Colonic mucosa (tissue), 4 donors: ENCODE measurements around the gene EID3. TPM values are rescaled to one million over a fixed set of nuclear protein-coding genes. Genes with fewer than 3 reads are reported as not detected.

Experiments
- DNase-seq: peaks from one replicate; pipeline ENCODE4 v3.0.0-alpha.2; 2020
- H3K27ac ChIP-seq: fragments of 200-600 bp; one replicate; pipeline ENCODE4 v1.8.0; 2021
- H3K27me3 ChIP-seq: fragments of 200-600 bp; one replicate; pipeline ENCODE4 v1.8.0; 2021
- H3K36me3 ChIP-seq: fragments of 200-600 bp; one replicate; pipeline ENCODE4 v1.8.0; 2021
- H3K4me1 ChIP-seq: fragments of 200-600 bp; one replicate; pipeline ENCODE4 v1.8.0; 2021; ENCODE audit warnings: mild to moderate bottlenecking
- H3K4me3 ChIP-seq: fragments of 200-600 bp; one replicate; pipeline ENCODE4 v1.8.0; 2021
- H3K9ac ChIP-seq, 2 donors: one replicate each; pipeline ENCODE4 v1.7.0; 2013; ENCODE audit warnings: control low read depth in 2 of 2, low read depth in 2 of 2, low read length in 2 of 2
- H3K9me3 ChIP-seq: fragments of 200-600 bp; one replicate; pipeline ENCODE4 v1.8.0; 2021
- intact Hi-C: fragments of 100-400 bp; cut with DNase I; formaldehyde crosslinking; loops from one replicate; pipeline ENCODE4 v1.14.1; 2022
- total RNA-seq, 2 donors: library from RNA; stranded (reverse); fragmentation: NEBNext Ultra II Directional in 1 of 2; extraction: Animal tissue kit (Norgen Biotek cat#: 25700) in 1 of 2; gene quantifications; one replicate each; pipeline ENCODE4 v1.2.1, GENCODE V29; 2021
- TF ChIP-seq, protein P1 (sequence below): fragments of 200-600 bp; IDR thresholded peaks from one replicate; pipeline ENCODE4 v1.8.0; 2022; ENCODE audit warnings: antibody characterized with exemption, mild to moderate bottlenecking
- donor health status: healthy.
- donor health status: DM: no; HTN: no; CAD: no.
- donor health status: DM: no; HTN: no; CAD: no.

EID3 gene
- total RNA-seq, 2 donors from 2014 or later: 0.98 to 2.5 TPM

DNA sequence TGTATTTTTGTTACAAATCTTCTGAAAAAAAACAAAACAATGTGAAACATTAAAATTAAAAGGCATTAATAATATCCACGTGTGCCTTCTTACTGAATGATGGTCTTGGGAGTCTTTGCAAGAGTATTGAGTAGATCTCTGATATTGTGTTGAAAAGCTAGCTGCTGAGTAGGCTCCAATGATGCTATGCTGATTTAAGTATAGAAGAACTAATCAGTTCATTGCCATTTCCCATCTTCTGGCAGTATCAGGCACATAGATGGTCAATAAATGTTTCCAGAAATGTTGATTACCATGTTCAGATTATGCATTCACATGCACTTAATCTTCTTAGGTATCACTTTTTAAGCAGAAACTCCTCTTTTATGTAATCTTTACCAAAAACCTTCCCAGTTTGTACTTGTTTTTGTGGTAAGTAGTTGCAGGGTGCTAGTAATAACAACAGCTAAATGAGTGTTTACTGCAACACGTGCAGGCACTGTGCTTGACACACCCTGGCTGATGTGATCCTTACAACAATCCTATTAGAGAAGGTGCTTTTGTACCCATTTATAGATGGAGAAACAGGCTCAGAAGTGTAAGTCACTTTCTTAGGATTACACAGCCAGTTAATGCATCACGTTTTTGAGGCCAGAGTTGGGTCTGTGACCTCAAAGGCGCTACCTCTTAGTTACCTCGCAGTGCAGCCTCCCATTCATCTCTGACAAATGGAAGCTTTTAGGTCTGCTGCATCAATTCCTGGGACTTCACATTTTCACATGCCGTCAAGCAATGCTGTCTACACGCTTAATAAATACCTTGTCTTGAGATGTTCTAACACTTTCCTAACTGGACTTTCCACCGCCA lies 46.9 kb downstream of the EID3 start:
- Histone ChIP-seq H3K27ac (no peak overlapping the region), H3K9me3 (no peaks in the 10 kb centered on the region), H3K36me3 (no peaks in the 10 kb centered on the region), H3K4me3 (no peak overlapping the region), H3K9ac (no peak overlapping the region), H3K27me3 (no peaks in the 10 kb centered on the region), H3K4me1 (no peaks in the 10 kb centered on the region)
- TF ChIP-seq, protein P1, sequence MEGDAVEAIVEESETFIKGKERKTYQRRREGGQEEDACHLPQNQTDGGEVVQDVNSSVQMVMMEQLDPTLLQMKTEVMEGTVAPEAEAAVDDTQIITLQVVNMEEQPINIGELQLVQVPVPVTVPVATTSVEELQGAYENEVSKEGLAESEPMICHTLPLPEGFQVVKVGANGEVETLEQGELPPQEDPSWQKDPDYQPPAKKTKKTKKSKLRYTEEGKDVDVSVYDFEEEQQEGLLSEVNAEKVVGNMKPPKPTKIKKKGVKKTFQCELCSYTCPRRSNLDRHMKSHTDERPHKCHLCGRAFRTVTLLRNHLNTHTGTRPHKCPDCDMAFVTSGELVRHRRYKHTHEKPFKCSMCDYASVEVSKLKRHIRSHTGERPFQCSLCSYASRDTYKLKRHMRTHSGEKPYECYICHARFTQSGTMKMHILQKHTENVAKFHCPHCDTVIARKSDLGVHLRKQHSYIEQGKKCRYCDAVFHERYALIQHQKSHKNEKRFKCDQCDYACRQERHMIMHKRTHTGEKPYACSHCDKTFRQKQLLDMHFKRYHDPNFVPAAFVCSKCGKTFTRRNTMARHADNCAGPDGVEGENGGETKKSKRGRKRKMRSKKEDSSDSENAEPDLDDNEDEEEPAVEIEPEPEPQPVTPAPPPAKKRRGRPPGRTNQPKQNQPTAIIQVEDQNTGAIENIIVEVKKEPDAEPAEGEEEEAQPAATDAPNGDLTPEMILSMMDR: no peak
- no peak for DNase-seq
- intact Hi-C loops: loop anchor here (10.0 kb wide), 1 partner anchor 46 kb away; the partner anchor contains the start of gene EID3

DNA sequence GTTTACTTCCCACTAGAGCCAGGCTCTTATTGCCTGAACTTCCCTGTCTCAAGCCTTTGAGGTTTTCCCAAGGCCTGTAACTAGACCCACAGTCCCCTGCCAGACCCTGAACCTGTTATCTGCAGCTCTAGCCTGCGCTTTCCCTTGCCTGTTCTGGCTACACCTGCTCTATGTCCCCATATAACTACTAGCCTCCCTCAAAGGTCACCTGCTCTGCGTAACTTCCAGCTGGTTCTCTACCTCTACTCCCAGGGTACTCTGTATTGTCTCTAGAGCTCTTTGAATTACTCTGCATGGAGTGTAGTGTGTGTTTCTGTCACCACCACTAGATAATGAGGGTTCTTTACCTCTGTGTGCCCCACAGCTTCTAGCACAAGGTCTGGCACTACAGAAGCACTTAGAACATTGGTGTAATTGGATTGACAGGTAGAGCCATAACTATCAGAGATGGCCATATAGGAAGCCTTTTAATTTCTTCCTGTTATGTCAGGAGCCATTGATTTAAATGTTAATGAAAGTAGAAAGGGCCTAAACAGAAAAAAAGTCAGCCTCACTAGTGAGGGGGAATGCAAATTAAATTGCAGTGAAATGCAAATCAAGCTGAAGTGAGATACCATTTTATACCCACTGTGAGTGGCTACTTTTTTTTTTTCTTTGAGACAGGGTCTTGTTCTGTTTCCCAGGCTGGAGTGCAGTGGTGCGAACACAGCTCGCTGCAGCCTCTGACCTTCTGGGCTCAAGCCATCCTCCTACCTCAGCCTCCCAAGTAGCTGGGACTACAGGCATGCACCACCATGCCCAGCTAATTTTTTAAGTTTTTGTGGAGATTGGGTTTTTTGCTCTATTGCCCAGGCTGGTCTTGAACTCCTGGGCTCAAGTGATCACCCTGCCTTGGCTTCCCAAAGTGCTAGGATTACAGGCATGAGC lies 47.8 kb downstream of the EID3 start:
- Histone ChIP-seq H3K9me3 (no peaks in the 10 kb centered on the region), H3K27ac (no peak overlapping the region), H3K27me3 (no peaks in the 10 kb centered on the region), H3K4me1 (no peaks in the 10 kb centered on the region), H3K9ac (no peak overlapping the region), H3K36me3 (no peaks in the 10 kb centered on the region), H3K4me3 (no peak overlapping the region)
- intact Hi-C loops: loop anchor here (10.0 kb wide), 1 partner anchor 47 kb away; the partner anchor contains the start of gene EID3
- TF ChIP-seq, protein P1: no peak
- no peak for DNase-seq

GRCh38 chr12:104352106-104352713 lies 48.7 kb downstream of the EID3 start:
- H3K36me3 ChIP-seq: no peaks in the 10 kb centered on the region

DNA sequence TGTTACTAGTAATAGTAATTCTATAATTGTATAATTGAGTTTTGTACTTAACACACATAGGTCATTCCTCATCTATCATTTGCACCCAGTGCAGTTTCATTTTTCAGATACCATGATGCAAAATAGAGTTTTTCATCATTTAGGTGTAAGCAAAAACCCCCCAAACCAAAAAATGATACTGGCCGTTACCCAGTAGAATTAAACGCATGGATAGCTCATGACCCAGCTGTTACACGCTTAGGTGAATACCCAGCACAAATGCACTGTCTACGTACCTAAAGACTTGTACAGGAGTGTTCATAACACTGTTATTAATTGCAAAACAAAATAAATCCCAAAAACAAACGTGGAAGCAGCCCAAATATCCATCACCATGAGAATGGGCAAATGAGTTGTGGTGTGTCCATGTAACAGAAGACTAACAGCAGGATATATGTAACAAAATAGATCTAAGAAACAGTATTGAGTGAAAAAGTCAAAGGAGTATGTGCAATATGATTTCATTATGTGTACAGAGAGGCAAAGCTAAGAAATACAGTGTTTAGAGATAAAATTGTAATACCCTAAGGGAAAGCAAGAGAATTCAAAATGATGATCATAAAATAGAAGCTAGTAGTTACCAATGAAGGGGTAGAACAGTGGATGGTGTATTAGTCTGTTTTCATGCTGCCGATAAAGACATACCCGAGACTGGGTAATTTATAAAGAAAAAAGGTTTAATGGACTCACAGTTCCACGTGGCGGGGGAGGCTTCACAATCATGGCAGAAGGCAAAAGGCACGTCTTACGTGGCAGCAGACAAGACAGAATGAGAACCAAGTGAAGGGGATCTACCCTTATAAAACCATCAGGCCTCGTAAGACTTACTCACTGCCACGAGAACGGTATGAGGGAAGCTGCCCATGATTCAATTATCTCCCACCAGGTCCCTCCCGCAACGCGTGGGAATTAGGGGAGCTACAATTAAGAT lies 49.8 kb downstream of the EID3 start:
- Histone ChIP-seq H3K27me3 (no peaks in the 10 kb centered on the region), H3K9ac (no peak overlapping the region), H3K9me3 (no peaks in the 10 kb centered on the region), H3K27ac (no peak overlapping the region), H3K36me3 (no peaks in the 10 kb centered on the region), H3K4me1 (no peaks in the 10 kb centered on the region), H3K4me3 (no peak overlapping the region)
- TF ChIP-seq, protein P1: no peak
- no peak for DNase-seq
- intact Hi-C loops: loop anchor here (10.0 kb wide), 1 partner anchor 48 kb away; the partner anchor contains the start of gene EID3

More at GRCh38 chr12:104352106-104352713, 48.7 kb downstream of the EID3 start:
- TF ChIP-seq, protein P1: no peak
- Histone ChIP-seq H3K27ac (no peak overlapping the region), H3K4me1 (no peaks in the 10 kb centered on the region), H3K4me3 (no peak overlapping the region), H3K9me3 (no peaks in the 10 kb centered on the region), H3K9ac (no peak overlapping the region), H3K27me3 (no peaks in the 10 kb centered on the region)
- intact Hi-C loops: loop anchor here (10.0 kb wide), 1 partner anchor 47 kb away; the partner anchor contains the start of gene EID3
- DNase-seq: no peak
